Trophoblast cell (in vitro differentiated cells and primary cell): Measurements from ENCODE around the gene MAN2B1.
"Not testable (repeated sequence)": the region's sequence is repeated elsewhere in the genome, so short reads cannot be mapped to it uniquely, and the experiment has no call there.

Source experiments
- DNase-seq, 2 donors: peaks; one replicate each; pipeline ENCODE4 v3.0.0-alpha.2; 2016
- H2AFZ ChIP-seq: 2 replicates; pipeline ENCODE4 v1.6.1; 2013; ENCODE audit warnings: low read length, moderate library complexity, mild to moderate bottlenecking; ENCODE audit not compliant: insufficient read depth, poor library complexity
- H2AK5ac ChIP-seq: 2 replicates; pipeline ENCODE4 v1.6.1; 2013; ENCODE audit warnings: mild to moderate bottlenecking, low read length
- H2BK120ac ChIP-seq: 2 replicates; pipeline ENCODE4 v1.6.1; 2013; ENCODE audit warnings: low read length, mild to moderate bottlenecking, moderate library complexity; ENCODE audit not compliant: insufficient read depth, poor library complexity
- H2BK12ac ChIP-seq: 2 replicates; pipeline ENCODE4 v1.6.1; 2013; ENCODE audit warnings: mild to moderate bottlenecking, low read length, moderate library complexity
- H2BK5ac ChIP-seq: 2 replicates; pipeline ENCODE4 v1.6.1; 2013; ENCODE audit warnings: low read length, low read depth, moderate library complexity, mild to moderate bottlenecking; ENCODE audit not compliant: poor library complexity
- H3K14ac ChIP-seq: 2 replicates; pipeline ENCODE4 v1.6.1; 2013; ENCODE audit warnings: mild to moderate bottlenecking, low read length
- H3K18ac ChIP-seq: 2 replicates; pipeline ENCODE4 v1.6.1; 2013; ENCODE audit warnings: mild to moderate bottlenecking, low read length
- H3K23ac ChIP-seq: 2 replicates; pipeline ENCODE4 v1.6.1; 2013; ENCODE audit warnings: low read length
- H3K27ac ChIP-seq: 2 replicates; pipeline ENCODE4 v1.5.1; 2013; ENCODE audit warnings: low read depth, mild to moderate bottlenecking, inconsistent platforms, low read length, moderate library complexity
- H3K27me3 ChIP-seq: 2 replicates; pipeline ENCODE4 v1.6.1; 2013; ENCODE audit warnings: inconsistent platforms, mild to moderate bottlenecking, low read length, moderate library complexity; ENCODE audit not compliant: insufficient read depth
- H3K36me3 ChIP-seq, 2 experiments: 1 replicate in 1 of 2; 2 replicates in 1 of 2; pipeline ENCODE4 v1.6.1; 2013; ENCODE audit warnings: low read length in 2 of 2, mild to moderate bottlenecking in 2 of 2, moderate library complexity in 1 of 2; ENCODE audit not compliant: insufficient read depth in 2 of 2, control insufficient read depth in 1 of 2
- H3K4ac ChIP-seq: 2 replicates; pipeline ENCODE4 v1.6.1; 2013; ENCODE audit warnings: low read depth, mild to moderate bottlenecking, low read length, moderate library complexity
- H3K4me1 ChIP-seq, 2 experiments: 1 replicate in 1 of 2; 2 replicates in 1 of 2; pipeline ENCODE4 v1.6.1; 2013; ENCODE audit warnings: low read length in 2 of 2, mild to moderate bottlenecking in 2 of 2, moderate library complexity in 1 of 2; ENCODE audit not compliant: insufficient read depth in 2 of 2, control insufficient read depth in 1 of 2
- H3K4me2 ChIP-seq: 2 replicates; pipeline ENCODE4 v1.6.1; 2013; ENCODE audit warnings: inconsistent platforms, mild to moderate bottlenecking, low read length, moderate library complexity
- H3K4me3 ChIP-seq: 2 replicates; pipeline ENCODE4 v1.5.1; 2013; ENCODE audit warnings: mild to moderate bottlenecking, low read depth, low read length, inconsistent platforms
- H3K79me1 ChIP-seq: one replicate; pipeline ENCODE4 v1.6.1; 2013; ENCODE audit warnings: low read length
- H3K79me2 ChIP-seq: 2 replicates; pipeline ENCODE4 v1.6.1; 2013; ENCODE audit warnings: low read length, mild to moderate bottlenecking; ENCODE audit not compliant: control insufficient read depth, insufficient read depth, poor library complexity
- H3K9ac ChIP-seq: 2 replicates; pipeline ENCODE4 v1.6.1; 2013; ENCODE audit warnings: mild to moderate bottlenecking, low read length
- H3K9me3 ChIP-seq: 2 replicates; pipeline ENCODE4 v1.6.1; 2013; ENCODE audit warnings: low read depth, mild to moderate bottlenecking, control low read depth, inconsistent platforms, low read length; ENCODE audit not compliant: insufficient read depth
- H4K12ac ChIP-seq: 2 replicates; pipeline ENCODE4 v1.6.1; 2013; ENCODE audit warnings: low read depth, mild to moderate bottlenecking, low read length, moderate library complexity
- H4K8ac ChIP-seq: 2 replicates; pipeline ENCODE4 v1.6.1; 2013; ENCODE audit warnings: low read depth, mild to moderate bottlenecking, low read length, moderate library complexity
- H4K91ac ChIP-seq: one replicate; pipeline ENCODE4 v1.6.1; 2013; ENCODE audit warnings: low read depth, mild to moderate bottlenecking, low read length, moderate library complexity
- WGBS: extraction: QIAGEN DNeasy Blood & Tissue Kit; methylation state at CpG from one replicate; pipeline ENCODE4 v1.1.7; 2013; ENCODE audit warnings: missing lambda C conversion rate; ENCODE audit not compliant: insufficient read length, insufficient coverage; ENCODE audit errors: extremely low coverage; 5-methylcytosine and 5-hydroxymethylcytosine counted together

Gene MAN2B1

DNA sequence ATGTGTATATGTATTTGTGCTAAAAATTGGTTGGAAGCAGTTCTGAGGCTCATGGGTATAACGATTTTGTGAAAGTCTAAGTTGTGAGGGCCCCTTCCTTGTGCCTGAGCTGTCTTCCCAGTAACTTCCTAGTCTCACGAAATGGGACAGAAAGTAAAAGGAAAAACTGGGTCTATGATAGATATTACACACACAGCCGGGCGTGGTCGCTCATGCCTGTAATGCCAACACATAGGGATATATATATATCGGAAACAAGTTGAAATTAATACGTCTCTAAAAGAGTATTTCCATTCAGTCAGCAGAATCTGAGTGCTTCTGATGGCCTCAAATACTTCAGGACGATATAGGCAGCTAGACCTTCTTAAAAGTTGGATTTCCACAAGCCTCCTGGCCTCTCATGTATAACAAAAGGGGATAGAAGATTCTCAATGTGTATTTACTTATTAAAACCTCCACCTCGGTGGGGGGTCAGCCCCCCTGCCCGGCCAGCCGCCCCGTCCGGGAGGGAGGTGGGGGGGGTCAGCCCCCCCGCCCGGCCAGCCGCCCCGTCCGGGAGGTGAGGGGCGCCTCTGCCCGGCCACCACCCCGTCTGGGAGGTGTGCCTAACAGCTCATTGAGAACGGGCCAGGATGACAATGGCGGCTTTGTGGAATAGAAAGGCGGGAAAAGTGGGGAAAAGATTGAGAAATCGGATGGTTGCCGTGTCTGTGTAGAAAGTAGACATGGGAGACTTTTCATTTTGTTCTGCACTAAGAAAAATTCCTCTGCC lies 45.1 kb downstream of the MAN2B1 start:
- not testable (repeated sequence) for H2AK5ac ChIP-seq, H4K8ac ChIP-seq, H4K91ac ChIP-seq, H3K23ac ChIP-seq, H3K9ac ChIP-seq, H2BK5ac ChIP-seq, H2AFZ ChIP-seq, H3K27ac ChIP-seq, H3K18ac ChIP-seq, H2BK12ac ChIP-seq, H3K4me3 ChIP-seq, H3K4me2 ChIP-seq, H3K79me1 ChIP-seq, H2BK120ac ChIP-seq, H3K9me3 ChIP-seq, H3K14ac ChIP-seq, H3K79me2 ChIP-seq, H3K27me3 ChIP-seq, DNase-seq, H3K4me1 ChIP-seq, H4K12ac ChIP-seq
- WGBS, result no CpG with 5 or more reads among the region's 26 CpGs
- Histone ChIP-seq H3K4ac (peak overlapping the region; percentile 36), H3K36me3 (peaks cover 33 to 36% of the 10 kb centered on the region in 2 experiments)

DNA sequence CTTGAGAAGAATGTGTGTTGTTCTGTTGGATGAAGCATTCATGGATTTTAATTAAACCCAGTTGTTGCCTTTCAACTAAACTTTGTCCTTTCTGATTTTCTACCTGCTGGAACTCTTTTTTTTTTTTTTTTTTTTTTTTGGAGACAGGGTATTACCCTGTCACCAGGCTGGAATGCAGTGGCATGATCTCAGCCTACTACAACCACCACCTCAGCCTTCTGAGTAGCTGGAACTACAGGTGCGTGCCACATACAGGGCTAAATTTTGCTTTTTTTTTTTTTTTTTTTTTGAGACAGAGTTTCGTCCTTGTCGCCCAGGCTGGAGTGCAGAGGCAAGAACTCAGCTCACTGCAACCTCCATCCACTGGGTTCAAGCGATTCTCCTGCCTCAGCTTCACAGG lies 48.9 kb downstream of the MAN2B1 start:
- peaks cover 0 to 3% of the 10 kb centered on the region in 2 experiments for H3K4me1 ChIP-seq
- no peak overlapping the region for H4K8ac ChIP-seq
- H2AK5ac ChIP-seq, result no peak overlapping the region
- H2BK120ac ChIP-seq, result no peak overlapping the region
- no peak overlapping the region for H3K4me3 ChIP-seq
- no peak overlapping the region for H3K14ac ChIP-seq
- H4K91ac ChIP-seq, result no peak overlapping the region
- H3K18ac ChIP-seq, result no peak overlapping the region
- no peak overlapping the region for H2AFZ ChIP-seq
- no peak overlapping the region for H3K27ac ChIP-seq
- H3K9me3 ChIP-seq, result no peaks in the 10 kb centered on the region
- peak; percentile 27 to 38 for DNase-seq
- H3K23ac ChIP-seq, result no peak overlapping the region
- H3K4ac ChIP-seq, result peak overlapping the region; percentile 81
- peaks cover 10% of the 10 kb centered on the region for H3K79me2 ChIP-seq
- no peak overlapping the region for H3K4me2 ChIP-seq
- no peak overlapping the region for H4K12ac ChIP-seq
- H2BK12ac ChIP-seq, result no peak overlapping the region
- WGBS, result no CpG with 5 or more reads among the region's 4 CpGs
- H3K79me1 ChIP-seq, result no peaks in the 10 kb centered on the region
- no peak overlapping the region for H2BK5ac ChIP-seq
- peaks cover 16 to 22% of the 10 kb centered on the region in 2 experiments for H3K36me3 ChIP-seq
- H3K9ac ChIP-seq, result no peak overlapping the region
- no peaks in the 10 kb centered on the region for H3K27me3 ChIP-seq

DNA sequence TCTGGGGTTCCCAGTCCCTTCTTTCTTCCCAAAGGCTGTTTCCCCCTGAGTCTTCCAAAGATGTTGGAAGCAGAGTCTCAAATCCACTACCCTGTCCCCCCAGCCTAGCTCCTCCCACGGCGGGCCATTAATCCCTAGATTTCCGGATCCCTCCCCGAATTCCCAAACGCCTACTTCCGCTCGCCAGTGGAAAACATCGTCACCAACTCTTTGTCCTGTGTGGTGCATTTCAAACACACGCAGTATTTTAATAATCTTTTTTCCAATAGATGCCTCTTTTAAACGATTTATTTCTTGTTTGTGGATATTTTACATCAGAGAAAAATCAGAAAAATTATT lies 55.2 kb downstream of the MAN2B1 start:
- H3K9me3 ChIP-seq, result no peaks in the 10 kb centered on the region
- H3K36me3 ChIP-seq, result peaks cover 18 to 26% of the 10 kb centered on the region in 2 experiments
- peak overlapping the region; percentile 93 for H3K14ac ChIP-seq
- H3K4me3 ChIP-seq, result peak overlapping the region; percentile 88
- peaks cover 0 to 4% of the 10 kb centered on the region in 2 experiments for H3K4me1 ChIP-seq
- H4K91ac ChIP-seq, result peak overlapping the region; percentile 85
- H3K4ac ChIP-seq, result peak overlapping the region; percentile 51
- peak overlapping the region; percentile 83 for H3K9ac ChIP-seq
- no peak overlapping the region for H3K23ac ChIP-seq
- no peak overlapping the region for H2BK12ac ChIP-seq
- peak overlapping the region; percentile 91 for H4K8ac ChIP-seq
- H3K4me2 ChIP-seq, result peak overlapping the region; percentile 94
- no peak overlapping the region for H2AK5ac ChIP-seq
- H3K27ac ChIP-seq, result peak overlapping the region; percentile 56
- DNase-seq, result peak; percentile 68 to 84
- H3K18ac ChIP-seq, result peak overlapping the region; percentile 85
- peak overlapping the region; percentile 87 for H2AFZ ChIP-seq
- H3K79me1 ChIP-seq, result peaks cover 5% of the 10 kb centered on the region
- peak overlapping the region; percentile 80 for H4K12ac ChIP-seq
- peaks cover 12% of the 10 kb centered on the region for H3K79me2 ChIP-seq
- H3K27me3 ChIP-seq, result no peaks in the 10 kb centered on the region
- WGBS, result no CpG with 5 or more reads among the region's 10 CpGs
- peak overlapping the region; percentile 82 for H2BK120ac ChIP-seq
- H2BK5ac ChIP-seq, result peak overlapping the region; percentile 58

DNA sequence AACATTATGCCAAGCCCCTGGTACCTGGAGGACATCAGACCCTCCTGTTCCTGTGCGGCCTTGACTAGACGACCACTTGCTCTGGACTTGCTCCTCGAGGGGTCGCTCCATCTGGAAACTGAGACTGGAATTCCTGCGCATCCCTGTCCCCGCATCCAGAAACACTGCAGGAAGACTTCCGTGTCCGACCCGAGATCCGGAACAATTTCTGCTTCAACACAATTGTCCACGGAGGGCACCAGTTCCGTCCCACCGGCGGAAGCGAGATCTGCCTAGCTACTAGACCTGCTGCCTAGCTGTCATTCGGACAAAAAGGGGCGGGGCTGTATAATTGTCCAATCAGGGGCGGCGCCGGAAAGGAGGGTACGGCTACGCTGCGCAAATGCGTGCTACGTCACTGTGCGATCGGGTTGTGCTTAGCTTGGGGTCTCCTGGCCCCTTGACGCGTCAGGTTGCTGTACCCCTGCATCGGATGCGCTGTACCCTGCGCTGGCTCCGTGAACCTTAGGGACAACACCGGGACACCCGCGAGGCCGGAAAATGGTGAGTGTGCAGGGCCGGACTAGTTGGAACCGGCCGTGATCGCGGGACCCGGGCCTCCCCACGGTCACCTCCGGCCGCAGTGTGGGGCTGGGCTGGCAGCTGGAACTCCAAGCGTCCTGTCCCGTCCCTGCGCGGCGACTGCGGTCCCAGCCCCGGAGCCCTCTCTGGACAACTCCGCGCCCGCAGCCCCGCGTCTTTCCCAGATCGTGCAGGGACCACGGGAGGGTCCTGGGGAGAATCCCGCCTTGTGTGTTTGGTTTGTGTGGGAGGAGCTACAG lies 55.8 kb downstream of the MAN2B1 start, which contains the start of the genes ZNF490 and ZNF791:
Gene ZNF490 (minus strand): TSS at position 274 of the 821 bp plus-strand sequence. CDS start 133 bp downstream, at position 141.
Gene ZNF791 (plus strand): TSS at position 381 of the 821 bp plus-strand sequence. CDS start 160 bp downstream, at position 541.
- Histone ChIP-seq H3K4me1 (peaks cover 0 to 1% of the 10 kb centered on the region in 2 experiments), H2BK5ac (peak within 1 kb of the TSS; percentile 58), H3K27ac (peak within 1 kb of the TSS; percentile 56), H3K79me1 (peaks cover 5% of the 10 kb centered on the region), H3K4me2 (peak within 1 kb of the TSS; percentile 94), H3K18ac (peak within 1 kb of the TSS; percentile 85), H4K12ac (peak within 1 kb of the TSS; percentile 80), H2AFZ (peak within 1 kb of the TSS; percentile 87), H2AK5ac (peak within 1 kb of the TSS; percentile 84), H3K23ac (no peak within 1 kb of the TSS), H3K79me2 (peaks cover 10% of the 10 kb centered on the region), H3K14ac (peak within 1 kb of the TSS; percentile 93), H4K91ac (peak within 1 kb of the TSS; percentile 85), H3K9ac (peak within 1 kb of the TSS; percentile 83), H2BK12ac (no peak within 1 kb of the TSS), H3K4ac (peak within 1 kb of the TSS; percentile 93), H4K8ac (peak within 1 kb of the TSS; percentile 91), H3K4me3 (peak within 1 kb of the TSS; percentile 88), H3K36me3 (peaks cover 18 to 26% of the 10 kb centered on the region in 2 experiments), H2BK120ac (peak within 1 kb of the TSS; percentile 82), H3K27me3 (no peaks in the 10 kb centered on the region), H3K9me3 (no peaks in the 10 kb centered on the region)
- whole genome bisulfite sequencing, result no CpG with 5 or more reads among the region's 61 CpGs
- peak; percentile 96 to 99 for DNase-seq
